CD4-positive, alpha-beta T cell treated with Interleukin-15 for 1 hour (primary cell): ENCODE measurements around the gene ZNF816.
"Not testable (repeated sequence)": the region's sequence is repeated elsewhere in the genome, so short reads cannot be mapped to it uniquely, and the experiment has no call there.

Experiments
- DNase-seq: peaks from one replicate; pipeline ENCODE4 v3.0.0-alpha.2; 2020

Gene ZNF816

GRCh38 chr19:52923778-52924593 is 38.7 kb downstream of the ZNF816 start:
- peak; percentile 50 for DNase-seq

GRCh38 chr19:52922841-52923777 is 39.6 kb downstream of the ZNF816 start, which contains the start of gene ZNF888:
TSS of gene ZNF888 (minus strand) at chr19:52923428. CDS start at chr19:52917873, 5,555 bp downstream.
- DNase-seq: peak; percentile 89

GRCh38 chr19:52917531-52917930 is 45.1 kb downstream of the ZNF816 start:
- DNase-seq: no peak

- no peak for DNase-seq
Observed at GRCh38 chr19:52910648-52911047, 52.0 kb downstream of the ZNF816 start.

GRCh38 chr19:52904052-52904780 is 58.5 kb downstream of the ZNF816 start:
- not testable (repeated sequence) for DNase-seq

- no peak for DNase-seq
Observed at GRCh38 chr19:52901842-52902241, 60.8 kb downstream of the ZNF816 start.
